Measurements from ENCODE around the gene TLR8. TPM values are rescaled to one million over a fixed set of nuclear protein-coding genes. Genes with fewer than 3 reads are reported as not detected.

Gene TLR8
- total RNA-seq = not detected in 2 replicates

DNA sequence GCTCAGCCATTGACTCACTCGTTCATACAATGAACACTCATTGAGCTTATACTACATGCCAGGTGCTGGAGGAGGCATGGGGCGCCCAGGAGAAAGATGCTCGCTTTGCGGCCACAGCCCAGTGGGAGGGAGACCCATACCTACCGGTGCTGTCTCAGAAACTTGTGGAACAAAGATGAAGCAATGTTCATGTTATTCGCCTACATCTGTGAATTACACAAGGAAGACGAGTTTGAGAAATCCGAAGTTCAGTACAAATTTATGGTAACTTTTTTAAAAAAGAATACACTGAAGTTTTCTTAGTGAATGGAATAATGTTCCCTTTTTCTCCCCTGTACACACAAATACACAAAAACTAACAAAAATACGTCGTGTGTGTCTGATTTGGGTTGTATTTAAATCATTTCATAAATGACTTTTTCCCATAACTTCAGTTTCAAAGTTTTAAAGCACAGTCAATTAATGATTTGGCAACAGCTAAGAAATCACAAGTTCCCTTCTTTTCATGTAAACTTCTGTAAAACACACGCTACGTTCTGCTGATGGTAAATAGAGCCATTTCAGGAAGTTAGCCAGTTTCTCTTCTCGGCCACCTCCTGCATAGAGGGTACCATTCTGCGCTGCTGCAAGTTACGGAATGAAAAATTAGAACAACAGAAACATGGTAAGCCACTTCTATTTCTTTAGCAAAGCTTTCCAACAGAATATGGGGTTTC lies at the start of gene TLR8:
Gene TLR8 (plus strand): TSS at position 575 of the 716 bp plus-strand sequence. CDS start 87 bp downstream, at position 662.

DNA sequence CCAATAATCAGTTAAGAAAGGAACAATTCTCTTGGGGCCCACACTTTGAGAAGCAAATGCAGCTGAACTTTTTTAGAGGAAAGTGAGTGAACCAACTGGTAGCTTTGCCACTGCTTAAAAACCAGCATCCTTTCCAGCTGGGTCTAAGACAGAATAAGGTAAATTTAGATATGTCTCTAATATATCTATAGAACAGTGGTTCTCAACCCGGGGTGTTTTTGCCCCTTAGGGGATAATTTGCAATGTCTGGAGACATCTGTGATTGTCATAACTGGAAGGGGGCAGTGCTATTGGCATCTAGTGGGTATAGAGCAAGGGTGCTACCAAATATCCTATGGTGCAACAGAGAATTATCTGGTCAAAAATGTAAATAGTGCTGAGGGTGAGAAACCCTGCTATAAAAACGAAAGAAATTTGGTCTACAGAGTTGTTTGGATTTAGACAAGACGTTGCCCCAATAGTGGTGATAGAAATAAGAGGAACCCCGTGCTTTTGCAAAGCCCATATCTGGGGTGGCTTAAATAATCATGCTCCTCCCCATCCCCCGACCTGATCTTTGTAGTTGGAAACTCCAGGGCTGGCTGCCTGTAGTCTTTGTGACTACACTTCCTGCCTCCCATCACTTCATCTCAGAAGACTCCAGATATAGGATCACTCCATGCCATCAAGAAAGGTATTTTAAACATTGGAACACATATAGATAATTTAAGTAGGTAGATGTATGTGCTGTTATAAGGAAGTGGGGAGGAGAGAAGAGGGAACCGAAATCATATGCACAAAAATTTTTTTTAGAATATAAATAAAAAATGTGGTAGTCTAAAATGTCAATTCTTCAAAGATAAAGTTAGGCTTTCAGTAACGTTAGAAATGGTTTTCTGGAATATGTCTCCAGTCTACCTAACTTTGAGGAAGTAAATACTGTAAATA lies 39.7 kb upstream of the TLR8 start, which contains the start of gene TLR7:
Gene TLR7 (plus strand): TSS at position 622 of the 927 bp plus-strand sequence. CDS start 507 bp downstream, outside the sequence.

Other genes starting within 250 kb of the TLR8 start
- gene PRPS2, start 115.2 kb upstream of the TLR8 start, total RNA-seq = 35.1 and 35.7 TPM in 2 replicates
- not detected in 2 replicates for gene TLR7, start 39.5 kb upstream of the TLR8 start, total RNA-seq
- gene TMSB4X, start 68.5 kb downstream of the TLR8 start, total RNA-seq = 11,756 and 28,751 TPM in 2 replicates
- not detected in 2 replicates for gene FAM9C, start 138.0 kb downstream of the TLR8 start, total RNA-seq